Liver (tissue), 9 donors: ENCODE data around the gene USP31. TPM values are rescaled to one million over a fixed set of nuclear protein-coding genes. Genes with fewer than 3 reads are reported as not detected.
A peak's percentile ranks its signal among the peaks of the same experiment; 100 is the strongest.

ENCODE experiments used
- DNase-seq: peaks from one replicate; pipeline ENCODE4 v3.0.0-alpha.2; 2017; ENCODE audit warnings: low spot score
- H3K27ac ChIP-seq, 2 donors: one replicate each; pipeline ENCODE4 v1.7.0; 2013; ENCODE audit warnings: inconsistent platforms in 2 of 2, low read length in 2 of 2, control low read depth in 1 of 2, low read depth in 1 of 2, mild to moderate bottlenecking in 1 of 2
- H3K27me3 ChIP-seq, 4 donors: one replicate each; pipeline versions ENCODE4 v1.6.1 to v1.7.0; 2013; ENCODE audit warnings: low read length in 3 of 4, inconsistent platforms in 1 of 4, mild to moderate bottlenecking in 1 of 4, moderate library complexity in 1 of 4; ENCODE audit not compliant: control insufficient read depth in 4 of 4, insufficient read depth in 4 of 4
- H3K36me3 ChIP-seq, 4 donors: one replicate each; pipeline versions ENCODE4 v1.6.1 to v1.7.0; 2013; ENCODE audit warnings: low read length in 3 of 4, mild to moderate bottlenecking in 3 of 4, low read depth in 1 of 4, moderate library complexity in 1 of 4; ENCODE audit not compliant: control insufficient read depth in 4 of 4, insufficient read depth in 3 of 4
- H3K4me1 ChIP-seq, 4 donors: one replicate each; pipeline versions ENCODE4 v1.6.1 to v1.7.0; 2013; ENCODE audit warnings: low read length in 3 of 4, mild to moderate bottlenecking in 3 of 4, moderate library complexity in 1 of 4; ENCODE audit not compliant: control insufficient read depth in 4 of 4, insufficient read depth in 4 of 4
- H3K4me3 ChIP-seq, 3 donors: one replicate each; pipeline versions ENCODE4 v1.6.1 to v1.7.0; 2013; ENCODE audit warnings: low read length in 3 of 3, control low read depth in 1 of 3, low read depth in 1 of 3, mild to moderate bottlenecking in 1 of 3
- H3K9ac ChIP-seq, 2 donors: one replicate each; pipeline ENCODE4 v1.7.0; 2013; ENCODE audit warnings: low read length in 2 of 2, mild to moderate bottlenecking in 2 of 2, moderate library complexity in 2 of 2, control low read depth in 1 of 2, low read depth in 1 of 2
- H3K9me3 ChIP-seq, 4 donors: one replicate each; pipeline versions ENCODE4 v1.6.1 to v1.7.0; 2013; ENCODE audit warnings: low read length in 3 of 4; ENCODE audit not compliant: control insufficient read depth in 4 of 4
- CTCF ChIP-seq: fragments of 150-350 bp; IDR thresholded peaks from 2 replicates; pipeline ENCODE4 v1.5.1; 2017; ENCODE audit warnings: improper control_type of control experiment, low read depth, low read length; ENCODE audit not compliant: missing input control
- EGR1 ChIP-seq, 2 donors: IDR thresholded peaks; 2 replicates each; pipeline ENCODE4 v1.6.1; 2016 to 2018; ENCODE audit warnings: antibody characterized with exemption in 2 of 2, low read depth in 2 of 2
- FOXA2 ChIP-seq: IDR thresholded peaks from 2 replicates; pipeline ENCODE4 v1.6.1; 2016; ENCODE audit warnings: antibody characterized with exemption
- GABPA ChIP-seq, 2 donors: IDR thresholded peaks in 1 of 2; conservative IDR thresholded peaks in 1 of 2; 2 replicates each; pipeline ENCODE4 v1.6.1; 2016; ENCODE audit warnings: antibody characterized with exemption in 2 of 2, mild to moderate bottlenecking in 1 of 2, moderate library complexity in 1 of 2
- HNF4A ChIP-seq, 2 donors: conservative IDR thresholded peaks; 2 replicates each; pipeline ENCODE4 v1.6.1; 2016; ENCODE audit warnings: antibody characterized with exemption in 2 of 2, mild to moderate bottlenecking in 2 of 2
- HNF4G ChIP-seq: IDR thresholded peaks from 2 replicates; pipeline ENCODE4 v1.6.1; 2016; ENCODE audit warnings: antibody characterized with exemption
- JUND ChIP-seq, 2 donors: IDR thresholded peaks; 2 replicates each; pipeline ENCODE4 v1.6.1; 2016; ENCODE audit warnings: antibody characterized with exemption in 2 of 2
- NR2F2 ChIP-seq: IDR thresholded peaks from 2 replicates; pipeline ENCODE4 v1.6.1; 2016; ENCODE audit warnings: antibody characterized with exemption
- RAD21 ChIP-seq, 2 donors: IDR thresholded peaks; 2 replicates each; pipeline ENCODE4 v1.6.1; 2016; ENCODE audit warnings: antibody characterized with exemption in 2 of 2, mild to moderate bottlenecking in 2 of 2
- RXRA ChIP-seq, 2 donors: IDR thresholded peaks; 2 replicates each; pipeline ENCODE4 v1.6.1; 2017 to 2018; ENCODE audit warnings: antibody characterized with exemption in 2 of 2, mild to moderate bottlenecking in 1 of 2
- SP1 ChIP-seq: IDR thresholded peaks from 2 replicates; pipeline ENCODE4 v1.6.1; 2018; ENCODE audit warnings: antibody characterized with exemption, mild to moderate bottlenecking
- TAF1 ChIP-seq: conservative IDR thresholded peaks from 2 replicates; pipeline ENCODE4 v1.6.1; 2016; ENCODE audit warnings: antibody characterized with exemption, mild to moderate bottlenecking
- whole genome bisulfite sequencing: extraction: QIAGEN DNeasy Blood & Tissue Kit; methylation state at CpG from one replicate; pipeline ENCODE4 v1.1.7; 2013; 5-methylcytosine and 5-hydroxymethylcytosine counted together
- polyA plus RNA-seq, 2 donors: library from polyadenylated mRNA; stranded (reverse) in 1 of 2; unstranded in 1 of 2; fragments of 200-250 nt in 1 of 2; fragments of >200 nt in 1 of 2; fragmentation: Nextera tagmentation in 1 of 2; extraction: Ambion mirVana in 1 of 2; gene quantifications; one replicate each; pipeline versions ENCODE4 v1.2.1 to v1.2.3, GENCODE V29; 2013 to 2015
- total RNA-seq, 2 donors: library from RNA; depleted of rRNA; stranded (reverse); fragments of >200 nt; gene quantifications; one replicate each; pipeline ENCODE4 v1.2.3, GENCODE V29; 2014
- TF ChIP-seq, protein P1 (sequence below): IDR thresholded peaks from 2 replicates; pipeline ENCODE4 v1.6.1; 2016; ENCODE audit warnings: antibody characterized with exemption
- TF ChIP-seq, protein P2 (sequence below): IDR thresholded peaks from 2 replicates; pipeline ENCODE4 v1.6.1; 2016; ENCODE audit warnings: antibody characterized with exemption
- TF ChIP-seq, protein P3 (sequence below): IDR thresholded peaks from 2 replicates; pipeline ENCODE4 v1.6.1; 2016; ENCODE audit warnings: antibody characterized with exemption, mild to moderate bottlenecking
- TF ChIP-seq, protein P4 (sequence below): IDR thresholded peaks from 2 replicates; pipeline ENCODE4 v1.6.1; 2016; ENCODE audit warnings: antibody characterized with exemption
- donor health status: healthy.
- donor health status: healthy.
- donor health status: healthy.
- donor health status: healthy.
- donor health status: healthy.

The USP31 gene
- total and polyA plus RNA-seq, 4 donors: 2.4 to 16.4 (median 3.8) TPM

DNA sequence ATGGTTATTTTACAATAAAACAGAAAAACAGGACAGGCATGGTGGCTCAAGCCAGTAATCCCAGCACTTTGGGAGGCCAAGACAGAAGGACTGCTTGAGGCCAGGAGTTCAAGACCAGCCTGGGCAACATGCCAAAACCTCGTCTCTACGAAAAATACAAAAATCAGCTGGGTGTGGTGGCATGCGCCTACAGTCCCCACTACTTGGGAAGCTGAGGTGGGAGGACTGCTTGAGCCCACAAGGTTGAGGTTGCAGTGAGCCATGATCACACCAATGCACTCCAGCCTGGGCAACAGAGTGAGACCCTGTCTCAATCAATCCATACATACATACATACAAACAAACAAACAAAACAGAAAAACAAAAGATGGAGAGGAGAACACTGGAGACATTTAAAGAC is 45.6 kb downstream of the USP31 start:
- H3K4me1 ChIP-seq: peaks cover 2 to 27% (median 12%) of the 10 kb centered on the region in 4 donors
- H3K27ac ChIP-seq: peak overlapping the region; percentile 92 to 98
- peak overlapping the region in 1 of 2 donors; percentile 43 for H3K9ac ChIP-seq
- no peak for DNase-seq
- H3K4me3 ChIP-seq: no peak overlapping the region
- WGBS: 43% methylated on average over 3 of the region's 3 CpGs
- no peaks in the 10 kb centered on the region for H3K9me3 ChIP-seq
- TF ChIP-seq NR2F2 (no peak), TAF1 (no peak), HNF4G (no peak), CTCF (no peak), RXRA (IDR thresholded peaks at IDR 0.05) (no peak), JUND (IDR thresholded peaks at IDR 0.05) (no peak), HNF4A (conservative IDR thresholded peaks at IDR 0.05) (no peak), FOXA2 (no peak), GABPA (IDR thresholded peaks at IDR 0.05 in 1 of 2, conservative IDR thresholded peaks at IDR 0.05 in 1 of 2) (no peak), SP1 (no peak)
- TF ChIP-seq, protein P1, sequence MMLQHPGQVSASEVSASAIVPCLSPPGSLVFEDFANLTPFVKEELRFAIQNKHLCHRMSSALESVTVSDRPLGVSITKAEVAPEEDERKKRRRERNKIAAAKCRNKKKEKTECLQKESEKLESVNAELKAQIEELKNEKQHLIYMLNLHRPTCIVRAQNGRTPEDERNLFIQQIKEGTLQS: no peak
- TF ChIP-seq, protein P2, sequence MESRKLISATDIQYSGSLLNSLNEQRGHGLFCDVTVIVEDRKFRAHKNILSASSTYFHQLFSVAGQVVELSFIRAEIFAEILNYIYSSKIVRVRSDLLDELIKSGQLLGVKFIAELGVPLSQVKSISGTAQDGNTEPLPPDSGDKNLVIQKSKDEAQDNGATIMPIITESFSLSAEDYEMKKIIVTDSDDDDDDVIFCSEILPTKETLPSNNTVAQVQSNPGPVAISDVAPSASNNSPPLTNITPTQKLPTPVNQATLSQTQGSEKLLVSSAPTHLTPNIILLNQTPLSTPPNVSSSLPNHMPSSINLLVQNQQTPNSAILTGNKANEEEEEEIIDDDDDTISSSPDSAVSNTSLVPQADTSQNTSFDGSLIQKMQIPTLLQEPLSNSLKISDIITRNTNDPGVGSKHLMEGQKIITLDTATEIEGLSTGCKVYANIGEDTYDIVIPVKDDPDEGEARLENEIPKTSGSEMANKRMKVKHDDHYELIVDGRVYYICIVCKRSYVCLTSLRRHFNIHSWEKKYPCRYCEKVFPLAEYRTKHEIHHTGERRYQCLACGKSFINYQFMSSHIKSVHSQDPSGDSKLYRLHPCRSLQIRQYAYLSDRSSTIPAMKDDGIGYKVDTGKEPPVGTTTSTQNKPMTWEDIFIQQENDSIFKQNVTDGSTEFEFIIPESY: no peak
- TF ChIP-seq, protein P3, sequence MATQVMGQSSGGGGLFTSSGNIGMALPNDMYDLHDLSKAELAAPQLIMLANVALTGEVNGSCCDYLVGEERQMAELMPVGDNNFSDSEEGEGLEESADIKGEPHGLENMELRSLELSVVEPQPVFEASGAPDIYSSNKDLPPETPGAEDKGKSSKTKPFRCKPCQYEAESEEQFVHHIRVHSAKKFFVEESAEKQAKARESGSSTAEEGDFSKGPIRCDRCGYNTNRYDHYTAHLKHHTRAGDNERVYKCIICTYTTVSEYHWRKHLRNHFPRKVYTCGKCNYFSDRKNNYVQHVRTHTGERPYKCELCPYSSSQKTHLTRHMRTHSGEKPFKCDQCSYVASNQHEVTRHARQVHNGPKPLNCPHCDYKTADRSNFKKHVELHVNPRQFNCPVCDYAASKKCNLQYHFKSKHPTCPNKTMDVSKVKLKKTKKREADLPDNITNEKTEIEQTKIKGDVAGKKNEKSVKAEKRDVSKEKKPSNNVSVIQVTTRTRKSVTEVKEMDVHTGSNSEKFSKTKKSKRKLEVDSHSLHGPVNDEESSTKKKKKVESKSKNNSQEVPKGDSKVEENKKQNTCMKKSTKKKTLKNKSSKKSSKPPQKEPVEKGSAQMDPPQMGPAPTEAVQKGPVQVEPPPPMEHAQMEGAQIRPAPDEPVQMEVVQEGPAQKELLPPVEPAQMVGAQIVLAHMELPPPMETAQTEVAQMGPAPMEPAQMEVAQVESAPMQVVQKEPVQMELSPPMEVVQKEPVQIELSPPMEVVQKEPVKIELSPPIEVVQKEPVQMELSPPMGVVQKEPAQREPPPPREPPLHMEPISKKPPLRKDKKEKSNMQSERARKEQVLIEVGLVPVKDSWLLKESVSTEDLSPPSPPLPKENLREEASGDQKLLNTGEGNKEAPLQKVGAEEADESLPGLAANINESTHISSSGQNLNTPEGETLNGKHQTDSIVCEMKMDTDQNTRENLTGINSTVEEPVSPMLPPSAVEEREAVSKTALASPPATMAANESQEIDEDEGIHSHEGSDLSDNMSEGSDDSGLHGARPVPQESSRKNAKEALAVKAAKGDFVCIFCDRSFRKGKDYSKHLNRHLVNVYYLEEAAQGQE: no peak
- TF ChIP-seq, protein P4, sequence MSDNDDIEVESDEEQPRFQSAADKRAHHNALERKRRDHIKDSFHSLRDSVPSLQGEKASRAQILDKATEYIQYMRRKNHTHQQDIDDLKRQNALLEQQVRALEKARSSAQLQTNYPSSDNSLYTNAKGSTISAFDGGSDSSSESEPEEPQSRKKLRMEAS: no peak
- H3K36me3 ChIP-seq: no peaks in the 10 kb centered on the region
- H3K27me3 ChIP-seq: no peaks in the 10 kb centered on the region

DNA sequence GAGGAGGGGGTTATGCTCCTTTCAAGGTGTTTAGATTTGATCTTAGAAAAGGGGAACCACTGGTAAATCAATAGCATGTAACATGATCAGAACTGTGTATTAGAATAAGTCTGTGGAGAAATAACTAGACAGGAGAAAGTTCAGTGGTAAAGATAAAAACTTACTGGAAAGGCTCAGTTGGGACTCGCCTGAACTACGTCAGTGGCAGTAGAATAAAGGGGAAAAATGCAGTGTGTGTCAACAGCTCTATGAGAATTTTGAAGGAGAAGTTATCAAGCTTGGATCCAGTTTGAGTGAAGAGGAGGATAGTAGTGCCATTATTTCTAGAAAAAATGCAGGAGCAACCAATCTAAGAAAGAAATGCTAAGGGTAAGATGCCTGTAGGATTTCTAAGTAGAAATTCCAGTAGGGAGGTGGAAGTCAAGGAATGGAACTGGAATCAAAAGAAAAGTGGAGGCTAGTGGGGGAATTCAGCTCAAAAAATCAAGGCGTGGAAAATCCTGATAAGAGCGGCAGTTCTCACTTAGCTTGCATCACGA is 48.2 kb downstream of the USP31 start:
- TF ChIP-seq GABPA (IDR thresholded peaks at IDR 0.05 in 1 of 2, conservative IDR thresholded peaks at IDR 0.05 in 1 of 2) (no peak), RXRA (IDR thresholded peaks at IDR 0.05) (no peak), HNF4A (conservative IDR thresholded peaks at IDR 0.05) (no peak), RAD21 (IDR thresholded peaks at IDR 0.05) (no peak), SP1 (no peak), HNF4G (no peak), JUND (IDR thresholded peaks at IDR 0.05) (no peak), TAF1 (no peak), FOXA2 (no peak), CTCF (no peak), EGR1 (IDR thresholded peaks at IDR 0.05; ENCODE audit: low read depth in 2 of 2) (no peak)
- TF ChIP-seq, protein P2: no peak
- TF ChIP-seq, protein P1: no peak
- TF ChIP-seq, protein P4: no peak
- Histone ChIP-seq H3K4me3 (no peak overlapping the region), H3K4me1 (peaks cover 2 to 21% (median 12%) of the 10 kb centered on the region in 4 donors), H3K27me3 (no peaks in the 10 kb centered on the region), H3K36me3 (no peaks in the 10 kb centered on the region), H3K27ac (no peak overlapping the region), H3K9ac (no peak overlapping the region), H3K9me3 (no peaks in the 10 kb centered on the region)
- WGBS: 94% methylated on average over 5 of the region's 5 CpGs
- no peak for DNase-seq
